Loucy (cell line): Measurements from ENCODE around the gene RNF19B.

Experiments
- EZH2phosphoT487 ChIP-seq: fragments of 200-600 bp; IDR thresholded peaks from 2 replicates; pipeline ENCODE4 v1.6.1; 2018; ENCODE audit warnings: antibody characterized with exemption, mild to moderate bottlenecking, moderate library complexity, borderline replicate concordance
- TF ChIP-seq, protein P1 (sequence below): fragments of 200-600 bp; sonication (generic); conservative IDR thresholded peaks from 2 replicates; pipeline ENCODE4 v1.5.1; 2014; ENCODE audit warnings: mild to moderate bottlenecking, antibody characterized with exemption, low read length

DNA sequence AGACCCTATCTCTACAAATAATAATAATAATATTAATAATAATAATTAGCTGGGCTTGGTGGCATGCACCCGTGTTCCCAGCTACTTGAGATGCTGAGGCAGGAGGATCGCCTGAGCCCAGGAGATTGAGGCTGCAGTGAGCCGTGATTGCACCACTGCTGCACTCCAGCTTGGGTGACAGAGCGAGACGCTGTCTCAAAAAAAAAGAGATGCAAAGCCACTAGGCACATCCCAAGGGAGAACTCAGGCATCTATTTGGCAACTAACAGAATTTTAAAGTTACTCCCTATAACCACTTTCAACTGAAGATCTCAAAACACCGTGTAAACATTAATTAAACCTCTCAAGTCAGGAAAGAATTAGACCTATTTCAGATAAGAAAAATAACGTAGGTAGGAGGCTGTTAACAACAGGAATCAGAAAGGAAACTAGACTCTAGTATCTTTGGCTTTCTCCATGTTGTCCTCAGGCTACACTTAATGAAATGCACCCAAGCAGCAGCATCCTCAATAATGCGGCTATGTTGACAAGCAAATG is 3.7 kb downstream of the RNF19B start:
- TF ChIP-seq, protein P1, sequence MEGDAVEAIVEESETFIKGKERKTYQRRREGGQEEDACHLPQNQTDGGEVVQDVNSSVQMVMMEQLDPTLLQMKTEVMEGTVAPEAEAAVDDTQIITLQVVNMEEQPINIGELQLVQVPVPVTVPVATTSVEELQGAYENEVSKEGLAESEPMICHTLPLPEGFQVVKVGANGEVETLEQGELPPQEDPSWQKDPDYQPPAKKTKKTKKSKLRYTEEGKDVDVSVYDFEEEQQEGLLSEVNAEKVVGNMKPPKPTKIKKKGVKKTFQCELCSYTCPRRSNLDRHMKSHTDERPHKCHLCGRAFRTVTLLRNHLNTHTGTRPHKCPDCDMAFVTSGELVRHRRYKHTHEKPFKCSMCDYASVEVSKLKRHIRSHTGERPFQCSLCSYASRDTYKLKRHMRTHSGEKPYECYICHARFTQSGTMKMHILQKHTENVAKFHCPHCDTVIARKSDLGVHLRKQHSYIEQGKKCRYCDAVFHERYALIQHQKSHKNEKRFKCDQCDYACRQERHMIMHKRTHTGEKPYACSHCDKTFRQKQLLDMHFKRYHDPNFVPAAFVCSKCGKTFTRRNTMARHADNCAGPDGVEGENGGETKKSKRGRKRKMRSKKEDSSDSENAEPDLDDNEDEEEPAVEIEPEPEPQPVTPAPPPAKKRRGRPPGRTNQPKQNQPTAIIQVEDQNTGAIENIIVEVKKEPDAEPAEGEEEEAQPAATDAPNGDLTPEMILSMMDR: no peak
- no peak for TF ChIP-seq EZH2phosphoT487
